HG03045 (cell line): ENCODE data around the gene RAB36.

Experiments used
- ATAC-seq: cut with Tn5 transposase; IDR thresholded peaks from one replicate; pipeline ENCODE4 v1.9.1; 2021; ENCODE audit warnings: mild to moderate bottlenecking, moderate library complexity; ENCODE audit not compliant: unreplicated experiment

The RAB36 gene

GRCh38 chr22:23137468-23137867 lies 7.8 kb upstream of the RAB36 start:
- no peak for ATAC-seq

GRCh38 chr22:23137905-23138561 lies 7.2 kb upstream of the RAB36 start:
- ATAC-seq = no peak

GRCh38 chr22:23138584-23139435 lies 6.5 kb upstream of the RAB36 start:
- ATAC-seq = no peak

GRCh38 chr22:23140385-23140784 lies 4.9 kb upstream of the RAB36 start:
- ATAC-seq = no peak

GRCh38 chr22:23142546-23143105 lies 2.7 kb upstream of the RAB36 start:
- ATAC-seq = no peak

- no peak for ATAC-seq
Measured at GRCh38 chr22:23143119-23143518, 2.2 kb upstream of the RAB36 start.

- ATAC-seq = no peak
Measured at GRCh38 chr22:23144432-23144831, 845 bp upstream of the RAB36 start.

GRCh38 chr22:23145878-23146470 lies 697 bp downstream of the RAB36 start:
- ATAC-seq = no peak

GRCh38 chr22:23146478-23147205 lies 1.4 kb downstream of the RAB36 start:
- ATAC-seq = no peak

GRCh38 chr22:23147617-23148387 lies 2.5 kb downstream of the RAB36 start:
- no peak for ATAC-seq

GRCh38 chr22:23149743-23150238 lies 4.5 kb downstream of the RAB36 start:
- ATAC-seq = no peak

- no peak for ATAC-seq
Measured at GRCh38 chr22:23150762-23151161, 5.5 kb downstream of the RAB36 start.

GRCh38 chr22:23151827-23152226 lies 6.5 kb downstream of the RAB36 start:
- no peak for ATAC-seq

GRCh38 chr22:23152238-23153114 lies 7.2 kb downstream of the RAB36 start:
- no peak for ATAC-seq

GRCh38 chr22:23153994-23154393 lies 8.7 kb downstream of the RAB36 start:
- no peak for ATAC-seq

- no peak for ATAC-seq
Measured at GRCh38 chr22:23154461-23154860, 9.2 kb downstream of the RAB36 start.

GRCh38 chr22:23155143-23155542 lies 9.9 kb downstream of the RAB36 start:
- ATAC-seq = no peak

GRCh38 chr22:23155831-23156230 lies 10.6 kb downstream of the RAB36 start:
- no peak for ATAC-seq

- no peak for ATAC-seq
Measured at GRCh38 chr22:23156286-23156685, 11.0 kb downstream of the RAB36 start.
